Brain microvascular endothelial cell (primary cell): Measurements from ENCODE around the gene ABCC5.

Source experiments
- DNase-seq: peaks from one replicate; pipeline ENCODE4 v3.0.0-alpha.2; 2020
- H3K27ac ChIP-seq: fragments of 250-450 bp; sonication (Bioruptor Pico); 2 replicates; pipeline ENCODE4 v1.5.1; 2020; ENCODE audit warnings: mild to moderate bottlenecking, moderate library complexity
- H3K27me3 ChIP-seq: fragments of 250-450 bp; sonication (Bioruptor Pico); replicated peaks from 2 replicates; pipeline ENCODE4 v1.5.1; 2020; ENCODE audit warnings: mild to moderate bottlenecking
- H3K36me3 ChIP-seq: fragments of 250-450 bp; sonication (Bioruptor Pico); replicated peaks from 2 replicates; pipeline ENCODE4 v1.5.1; 2020; ENCODE audit warnings: mild to moderate bottlenecking
- H3K4me3 ChIP-seq: 2 replicates; pipeline ENCODE4 v1.5.1; 2011; ENCODE audit warnings: low read depth, mild to moderate bottlenecking, control low read depth, low read length, moderate library complexity
- in situ Hi-C: cut with HindIII; loops from 2 replicates; pipeline ENCODE4 v1.10.0; 2017; ENCODE audit warnings: low sequenced_read_pairs, low pct_ligation_motif_present
- TF ChIP-seq, protein P1 (sequence below): IDR thresholded peaks from 2 replicates; pipeline ENCODE4 v1.5.1; 2011; ENCODE audit warnings: low read depth, mild to moderate bottlenecking, moderate library complexity, low read length, control low read depth, inconsistent platforms; ENCODE audit errors: missing control alignments

Gene ABCC5

GRCh38 chr3:183906234-183906921 is 111.3 kb downstream of the ABCC5 start:
- DNase-seq = no peak
- in situ Hi-C loops = no loop called here
- Histone ChIP-seq H3K36me3 (no peaks in the 10 kb centered on the region), H3K27me3 (no peaks in the 10 kb centered on the region), H3K27ac (no peak overlapping the region), H3K4me3 (no peak overlapping the region)
- TF ChIP-seq, protein P1, sequence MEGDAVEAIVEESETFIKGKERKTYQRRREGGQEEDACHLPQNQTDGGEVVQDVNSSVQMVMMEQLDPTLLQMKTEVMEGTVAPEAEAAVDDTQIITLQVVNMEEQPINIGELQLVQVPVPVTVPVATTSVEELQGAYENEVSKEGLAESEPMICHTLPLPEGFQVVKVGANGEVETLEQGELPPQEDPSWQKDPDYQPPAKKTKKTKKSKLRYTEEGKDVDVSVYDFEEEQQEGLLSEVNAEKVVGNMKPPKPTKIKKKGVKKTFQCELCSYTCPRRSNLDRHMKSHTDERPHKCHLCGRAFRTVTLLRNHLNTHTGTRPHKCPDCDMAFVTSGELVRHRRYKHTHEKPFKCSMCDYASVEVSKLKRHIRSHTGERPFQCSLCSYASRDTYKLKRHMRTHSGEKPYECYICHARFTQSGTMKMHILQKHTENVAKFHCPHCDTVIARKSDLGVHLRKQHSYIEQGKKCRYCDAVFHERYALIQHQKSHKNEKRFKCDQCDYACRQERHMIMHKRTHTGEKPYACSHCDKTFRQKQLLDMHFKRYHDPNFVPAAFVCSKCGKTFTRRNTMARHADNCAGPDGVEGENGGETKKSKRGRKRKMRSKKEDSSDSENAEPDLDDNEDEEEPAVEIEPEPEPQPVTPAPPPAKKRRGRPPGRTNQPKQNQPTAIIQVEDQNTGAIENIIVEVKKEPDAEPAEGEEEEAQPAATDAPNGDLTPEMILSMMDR = no peak

GRCh38 chr3:183904833-183905780 is 112.6 kb downstream of the ABCC5 start:
- in situ Hi-C loops = no loop called here
- DNase-seq = no peak
- H3K36me3 ChIP-seq = no peaks in the 10 kb centered on the region
- H3K27ac ChIP-seq = no peak overlapping the region
- no peak overlapping the region for H3K4me3 ChIP-seq
- TF ChIP-seq, protein P1 = no peak
- no peaks in the 10 kb centered on the region for H3K27me3 ChIP-seq

GRCh38 chr3:183898028-183898431 is 119.7 kb downstream of the ABCC5 start:
- in situ Hi-C loops = no loop called here
- H3K4me3 ChIP-seq = no peak overlapping the region
- TF ChIP-seq, protein P1 = no peak

DNA sequence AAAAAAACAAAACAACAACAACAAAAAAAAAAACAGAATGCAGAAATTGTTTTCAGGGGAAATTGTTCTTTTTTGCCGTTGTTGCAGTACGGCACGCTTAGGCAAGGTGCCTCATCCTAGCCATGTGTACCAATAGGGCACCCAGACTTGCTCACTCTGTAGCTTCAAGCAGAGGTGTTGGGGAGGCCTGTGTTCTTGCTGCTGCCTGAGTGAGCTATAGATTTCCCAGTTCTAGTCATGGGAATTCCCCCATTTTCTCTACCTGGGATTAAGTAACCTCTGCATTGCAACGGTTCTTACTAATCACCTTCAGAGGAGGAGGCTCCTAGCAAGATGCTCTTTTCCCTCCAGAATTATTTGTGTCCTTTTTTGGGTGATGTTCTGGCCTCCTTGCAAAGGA is 120.1 kb downstream of the ABCC5 start:
- no peak for DNase-seq
- TF ChIP-seq, protein P1 = no peak
- Histone ChIP-seq H3K36me3 (no peaks in the 10 kb centered on the region), H3K27ac (no peak overlapping the region), H3K27me3 (no peaks in the 10 kb centered on the region), H3K4me3 (no peak overlapping the region)
- in situ Hi-C loops = no loop called here

More at GRCh38 chr3:183898028-183898431, 119.7 kb downstream of the ABCC5 start:
- Histone ChIP-seq H3K36me3 (no peaks in the 10 kb centered on the region), H3K27me3 (no peaks in the 10 kb centered on the region), H3K27ac (no peak overlapping the region)
- DNase-seq = no peak

DNA sequence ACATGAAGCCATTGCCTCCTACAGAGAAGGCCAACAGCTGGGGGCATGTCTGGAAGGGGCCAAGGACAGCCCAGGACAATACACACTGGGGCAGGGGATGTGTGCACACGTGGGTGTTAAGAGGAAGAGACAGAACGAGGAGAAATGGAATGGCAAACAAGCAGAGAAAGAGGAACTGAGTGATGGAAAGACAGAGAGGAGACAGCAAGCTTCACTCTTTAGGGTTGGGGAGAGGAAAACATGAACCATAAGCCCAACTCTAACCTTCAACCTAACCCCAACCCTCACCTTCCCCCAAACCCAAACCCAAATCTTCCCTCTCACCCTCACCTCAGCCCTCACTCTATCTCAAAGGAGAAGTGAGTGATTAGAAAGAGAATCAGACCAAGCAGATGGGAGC is 121.1 kb downstream of the ABCC5 start:
- Histone ChIP-seq H3K4me3 (no peak overlapping the region), H3K36me3 (no peaks in the 10 kb centered on the region), H3K27me3 (no peaks in the 10 kb centered on the region), H3K27ac (no peak overlapping the region)
- no peak for DNase-seq
- TF ChIP-seq, protein P1 = no peak
- in situ Hi-C loops = no loop called here
